Fibroblast of villous mesenchyme (primary cell): ENCODE results near the gene DENND4C. TPM values are rescaled to one million over a fixed set of nuclear protein-coding genes. Genes with fewer than 3 reads are reported as not detected.

ENCODE experiments used
- DNase-seq: peaks from one replicate; pipeline ENCODE4 v3.0.0-alpha.2; 2010; ENCODE audit warnings: low read depth
- H3K4me3 ChIP-seq: 2 replicates; pipeline ENCODE4 v1.5.1; 2011; ENCODE audit warnings: low read depth, mild to moderate bottlenecking, low read length
- CTCF ChIP-seq: IDR thresholded peaks from 2 replicates; pipeline ENCODE4 v1.5.1; 2012; ENCODE audit warnings: low read depth, mild to moderate bottlenecking, low read length; ENCODE audit not compliant: insufficient read depth
- total RNA-seq: library from RNA; depleted of rRNA; stranded (reverse); fragments of >200 nt; gene quantifications from 2 replicates; pipeline ENCODE4 v1.2.3, GENCODE V29; 2012

Gene DENND4C
- total RNA-seq, 1 donor: 70.0 TPM

GRCh38 chr9:19290103-19290502, 59.6 kb downstream of the DENND4C start:
- no peak overlapping the region for H3K4me3 ChIP-seq
- DNase-seq: no peak
- TF ChIP-seq CTCF: no peak

- no peak overlapping the region for H3K4me3 ChIP-seq
- DNase-seq: no peak
- TF ChIP-seq CTCF: no peak
Observed at GRCh38 chr9:19294219-19294618, 63.7 kb downstream of the DENND4C start.

- DNase-seq: no peak
- no peak overlapping the region for H3K4me3 ChIP-seq
- TF ChIP-seq CTCF: no peak
Observed at GRCh38 chr9:19298436-19299000, 68.0 kb downstream of the DENND4C start.

GRCh38 chr9:19303216-19303615, 72.7 kb downstream of the DENND4C start:
- no peak overlapping the region for H3K4me3 ChIP-seq
- no peak for TF ChIP-seq CTCF
- DNase-seq: no peak

GRCh38 chr9:19306568-19306967, 76.1 kb downstream of the DENND4C start:
- TF ChIP-seq CTCF: no peak
- DNase-seq: no peak
- no peak overlapping the region for H3K4me3 ChIP-seq

GRCh38 chr9:19310246-19310645, 79.8 kb downstream of the DENND4C start:
- H3K4me3 ChIP-seq: no peak overlapping the region
- TF ChIP-seq CTCF: no peak
- no peak for DNase-seq

- no peak for TF ChIP-seq CTCF
- DNase-seq: no peak
Observed at GRCh38 chr9:19313573-19313972, 83.1 kb downstream of the DENND4C start.

More at GRCh38 chr9:19313573-19313972, 83.1 kb downstream of the DENND4C start:
- H3K4me3 ChIP-seq: no peak overlapping the region
